Activated CD4-positive, alpha-beta T cell treated with anti-CD3 and anti-CD28 coated beads, Interleukin-2, amount 50 U/mL, for 48 hours (primary cell): Measurements from ENCODE around the gene GRXCR1.

ENCODE experiments used
- DNase-seq, 2 experiments: peaks; one replicate each; pipeline ENCODE4 v3.0.0-alpha.2; 2020

Gene GRXCR1

DNA sequence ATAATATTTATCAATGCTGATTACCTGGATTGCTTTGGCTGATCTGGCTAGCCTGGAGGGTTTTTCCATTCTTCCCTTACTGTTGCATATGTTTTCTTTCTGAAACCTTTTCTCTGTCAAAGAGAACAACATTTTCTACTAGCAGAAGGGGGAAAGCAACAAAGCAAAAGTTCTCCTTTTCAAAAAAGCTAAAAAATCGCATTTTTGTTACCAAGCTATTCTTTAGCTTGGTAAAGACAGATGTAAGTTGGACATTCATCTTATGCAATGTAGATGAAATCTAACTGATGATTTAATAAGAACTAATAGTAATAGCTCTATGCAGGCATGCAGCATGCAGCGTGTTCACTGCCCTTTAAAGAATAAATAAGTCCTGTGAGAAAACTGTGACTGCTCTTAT, at the start of gene GRXCR1:
GRXCR1 (plus strand) TSS at position 301 of the 400 bp plus-strand sequence. CDS start 554 bp downstream, outside the sequence.
- DNase-seq = no peak

- no peak for DNase-seq
Observed at GRCh38 chr4:42843694-42844093, 48.8 kb upstream of the GRXCR1 start.

GRCh38 chr4:42844422-42845070, 48.0 kb upstream of the GRXCR1 start:
- no peak for DNase-seq

- DNase-seq = no peak
Observed at GRCh38 chr4:42845586-42845985, 46.9 kb upstream of the GRXCR1 start.

GRCh38 chr4:42855779-42856178, 36.7 kb upstream of the GRXCR1 start:
- no peak for DNase-seq

DNA sequence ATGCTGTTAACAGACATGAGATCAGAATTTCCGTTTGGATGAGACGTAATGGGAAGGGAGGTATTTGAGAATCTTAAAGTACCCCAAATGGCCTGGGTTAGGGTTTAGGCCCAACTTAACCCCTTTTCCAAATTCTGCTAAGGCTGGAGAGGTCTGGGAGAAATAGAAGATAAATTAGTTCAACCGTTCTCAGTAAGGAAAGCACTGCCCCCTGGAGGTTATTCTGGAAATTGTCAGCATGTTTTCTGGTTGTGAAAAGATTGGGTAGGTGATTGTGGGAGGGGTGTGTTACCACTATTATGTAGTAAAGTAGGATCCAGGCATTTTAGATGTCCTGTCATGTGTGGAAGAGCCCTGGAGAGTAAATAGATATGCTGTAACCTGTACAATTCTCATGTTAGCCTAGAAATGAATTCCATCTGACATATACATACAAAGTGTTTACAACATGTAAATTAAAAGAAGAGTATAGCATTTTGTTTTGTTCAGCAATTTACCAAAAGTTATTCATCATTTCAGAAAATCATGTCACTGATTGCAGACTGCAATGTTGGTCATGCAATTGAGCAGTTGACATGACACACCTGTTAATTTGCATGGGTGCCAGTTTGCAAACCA, 26.8 kb upstream of the GRXCR1 start:
- peak; percentile 36 to 51 for DNase-seq

DNA sequence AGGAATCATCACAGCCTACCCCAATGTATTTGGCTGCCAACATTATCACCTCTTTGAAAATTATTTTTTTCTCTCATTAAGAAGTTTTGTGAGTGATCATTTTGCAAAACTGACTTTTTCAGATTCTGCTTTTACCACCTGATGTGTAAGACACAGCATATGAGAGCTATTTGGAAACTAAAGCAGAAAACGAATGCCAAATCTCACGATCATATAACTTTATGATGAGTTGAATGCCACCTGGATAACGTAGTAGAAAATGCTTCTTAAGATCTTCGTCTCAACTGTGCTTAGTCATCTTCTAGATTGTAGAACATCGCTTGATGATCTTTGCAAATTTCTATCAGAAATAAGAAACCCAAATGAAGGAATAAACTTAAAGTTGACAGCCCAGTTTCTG, 21.3 kb upstream of the GRXCR1 start:
- no peak for DNase-seq

- no peak for DNase-seq
Observed at GRCh38 chr4:42871671-42872290, 20.7 kb upstream of the GRXCR1 start.

- no peak for DNase-seq
Observed at GRCh38 chr4:42878863-42879262, 13.7 kb upstream of the GRXCR1 start.

DNA sequence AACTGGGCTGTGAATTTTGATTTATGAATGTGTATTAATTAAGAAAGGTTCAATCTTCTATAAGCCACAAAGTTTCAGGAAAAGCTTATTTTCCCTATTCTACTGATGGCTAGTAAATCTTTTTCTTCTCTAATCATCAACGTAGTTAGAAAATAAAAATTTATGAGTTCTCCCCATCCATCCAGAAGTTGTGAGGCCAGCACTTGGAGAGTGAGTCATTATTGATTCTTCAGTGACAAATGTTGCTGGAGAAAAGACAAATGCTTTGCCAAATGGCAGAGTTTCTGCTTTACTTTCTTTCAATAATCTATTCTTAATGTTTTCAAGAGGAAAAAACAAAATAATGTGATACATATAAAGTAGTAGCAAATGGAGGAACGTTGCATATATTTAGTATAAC, 11.3 kb upstream of the GRXCR1 start:
- DNase-seq = no peak

GRCh38 chr4:42891644-42892043, 869 bp upstream of the GRXCR1 start:
- DNase-seq = no peak

- no peak for DNase-seq
Observed at GRCh38 chr4:42895452-42895851, 2.9 kb downstream of the GRXCR1 start.

DNA sequence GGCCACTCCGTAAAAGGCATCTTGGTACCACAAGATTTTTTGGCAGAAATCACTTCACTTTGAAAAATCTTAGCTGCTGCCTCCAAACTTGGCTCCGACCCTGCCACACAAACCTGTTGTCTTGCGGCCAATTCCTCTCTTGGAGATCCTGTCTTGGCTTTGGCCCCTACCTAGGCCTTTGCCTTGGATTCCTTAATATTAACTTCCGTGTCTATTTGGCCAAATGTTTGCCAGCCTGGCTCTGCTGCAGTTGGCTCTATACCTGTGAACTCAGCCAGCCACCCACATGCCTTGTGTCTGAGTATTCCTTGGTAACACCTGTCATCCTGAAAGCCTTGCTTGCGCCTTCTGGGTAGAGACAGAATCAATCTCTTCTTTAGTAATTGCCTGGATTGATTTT, 12.5 kb downstream of the GRXCR1 start:
- no peak for DNase-seq

GRCh38 chr4:42905591-42905990, 13.1 kb downstream of the GRXCR1 start:
- no peak for DNase-seq

DNA sequence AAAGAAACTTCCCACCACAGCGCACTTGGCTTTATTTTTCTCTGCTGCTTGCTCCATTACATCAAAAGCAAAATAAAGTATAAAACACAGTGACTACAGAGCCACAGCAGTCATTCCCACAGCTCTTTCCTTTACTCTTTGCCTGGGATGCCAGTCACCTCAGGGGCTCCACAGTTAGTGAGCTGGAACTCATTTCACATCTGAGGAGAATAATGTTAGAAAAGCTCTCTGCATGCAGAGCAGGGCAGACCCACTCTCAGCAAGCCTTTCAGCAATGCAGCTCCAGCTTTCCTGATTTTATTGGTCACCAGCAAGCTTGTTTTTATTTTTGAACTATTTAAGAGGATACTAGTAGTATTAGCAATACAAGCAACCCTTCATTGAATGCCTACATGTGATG, 13.8 kb downstream of the GRXCR1 start:
- no peak for DNase-seq

DNA sequence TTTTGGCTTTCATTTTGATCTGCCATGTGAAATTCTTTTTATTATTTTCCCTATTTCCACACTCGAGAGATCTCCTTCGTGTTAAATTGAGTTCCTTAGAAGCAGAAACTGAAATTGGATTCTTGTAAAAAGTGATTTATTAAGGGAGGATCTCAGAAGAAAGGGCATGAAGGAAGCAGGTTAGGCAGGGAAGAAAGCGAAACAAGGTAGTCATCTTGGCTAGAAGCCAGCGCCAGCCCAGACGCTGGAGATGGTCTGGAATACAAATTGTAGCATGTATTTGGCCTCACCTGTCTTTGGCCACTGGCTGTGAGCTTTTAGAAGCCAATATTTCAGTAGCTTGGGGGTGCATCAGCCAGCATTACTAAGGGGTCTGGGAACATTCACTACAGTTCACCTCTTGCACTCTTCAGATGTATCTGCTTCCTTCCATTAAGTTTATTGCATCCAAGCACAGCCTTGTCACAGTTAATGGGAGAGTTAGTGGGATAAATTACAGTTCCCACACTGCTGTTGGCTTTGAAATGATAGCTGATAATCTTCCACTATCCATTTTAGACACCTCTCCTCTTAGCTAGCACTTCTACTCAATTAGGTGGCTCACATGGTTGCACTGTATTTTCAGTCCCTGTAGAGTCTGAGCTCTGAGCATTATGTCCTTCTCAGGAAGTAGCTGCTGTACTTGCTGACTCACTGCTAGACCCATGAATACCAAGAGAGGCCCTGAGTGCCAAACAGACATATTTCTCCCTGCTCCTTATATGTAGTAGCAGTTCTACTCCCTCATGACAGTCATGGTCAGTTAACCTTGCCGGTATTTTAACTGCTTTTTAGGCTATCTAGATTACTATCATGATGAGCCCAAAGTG, 14.6 kb downstream of the GRXCR1 start:
- no peak for DNase-seq

DNA sequence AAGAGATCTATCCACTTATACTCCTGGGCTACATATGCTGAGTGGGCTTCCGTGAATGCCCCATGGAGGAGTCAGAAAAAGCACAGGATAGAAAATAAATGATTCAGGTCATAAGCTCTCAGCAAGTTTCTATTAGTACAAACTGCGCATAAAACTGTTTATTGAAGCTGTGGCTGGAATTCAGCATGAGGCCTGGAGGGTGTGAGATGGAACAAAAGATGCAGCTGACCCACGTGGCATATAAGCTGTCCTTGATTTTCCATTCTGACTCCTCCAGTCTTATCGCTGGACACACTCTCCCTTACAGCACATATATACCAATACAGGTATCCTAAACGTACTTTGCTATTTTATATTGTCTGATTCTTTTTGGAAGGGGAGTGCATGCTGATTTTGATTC, 17.9 kb downstream of the GRXCR1 start:
- no peak for DNase-seq

- DNase-seq = no peak
Observed at GRCh38 chr4:42914937-42915336, 22.4 kb downstream of the GRXCR1 start.

DNA sequence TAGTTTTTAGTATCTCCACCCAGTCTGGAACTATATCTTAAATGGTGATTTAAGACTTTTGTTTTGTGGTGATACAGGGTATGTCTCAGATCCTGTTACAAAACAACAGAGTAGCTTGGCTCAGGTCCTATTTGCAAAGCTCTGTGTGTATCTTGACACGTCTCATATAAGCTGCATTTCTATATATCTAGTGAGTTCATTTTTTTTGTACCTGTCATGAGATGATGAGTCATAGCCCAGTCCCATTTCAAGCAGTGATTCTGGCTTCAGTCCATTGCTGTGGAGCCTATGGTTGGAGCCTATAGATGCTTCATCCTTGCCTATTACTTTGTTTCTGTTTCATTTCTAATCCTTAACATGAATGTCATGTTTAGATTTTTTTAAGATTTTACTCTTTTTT, 23.0 kb downstream of the GRXCR1 start:
- no peak for DNase-seq

DNA sequence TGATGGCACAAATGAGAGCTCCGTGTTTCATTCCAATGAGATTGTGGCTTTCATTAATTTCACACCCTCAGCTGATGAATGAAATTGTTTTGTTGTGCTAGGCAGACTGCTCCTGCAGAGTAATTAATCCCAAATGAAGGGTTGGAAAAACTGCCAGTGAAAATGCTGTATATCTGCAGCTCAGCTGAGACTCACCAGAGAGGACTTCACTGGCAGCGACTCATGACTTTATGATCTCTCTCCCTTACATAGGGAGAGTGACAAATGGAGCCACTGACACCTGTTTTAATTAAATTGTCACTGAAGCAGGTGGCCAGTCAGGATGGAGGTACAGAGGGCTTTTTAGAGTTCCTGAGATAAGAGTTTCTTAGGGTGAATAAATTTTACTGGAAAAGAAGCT, 24.8 kb downstream of the GRXCR1 start:
- no peak for DNase-seq

- no peak for DNase-seq
Observed at GRCh38 chr4:42923431-42923830, 30.9 kb downstream of the GRXCR1 start.

- no peak for DNase-seq
Observed at GRCh38 chr4:42925921-42926320, 33.4 kb downstream of the GRXCR1 start.

DNA sequence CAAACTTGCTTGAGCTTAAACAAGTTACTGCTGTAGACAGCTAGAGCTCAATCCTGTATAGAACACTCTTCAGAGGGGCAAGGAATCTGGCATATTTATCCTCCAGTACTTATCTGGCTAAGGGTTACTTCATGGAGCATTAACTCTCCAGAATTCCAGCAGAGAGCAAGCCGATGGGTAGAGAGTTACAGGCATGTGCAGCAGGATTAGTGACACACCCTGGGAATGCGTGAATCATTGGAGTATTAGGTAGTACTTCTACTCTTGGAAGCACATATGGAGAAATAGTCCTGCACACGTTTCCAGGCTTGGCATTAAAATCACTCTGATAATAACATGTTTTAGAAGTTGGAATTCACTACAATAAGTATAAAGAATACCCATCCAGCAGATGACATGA, 35.4 kb downstream of the GRXCR1 start:
- DNase-seq = no peak

- DNase-seq = no peak
Observed at GRCh38 chr4:42928582-42928981, 36.1 kb downstream of the GRXCR1 start.
